ENCODE data around the gene PLA2G2C. TPM values are rescaled to one million over a fixed set of nuclear protein-coding genes. Genes with fewer than 3 reads are reported as not detected.

Gene PLA2G2C
- total and polyA plus RNA-seq, 9 donors: 0.02 TPM; not detected in 8

DNA sequence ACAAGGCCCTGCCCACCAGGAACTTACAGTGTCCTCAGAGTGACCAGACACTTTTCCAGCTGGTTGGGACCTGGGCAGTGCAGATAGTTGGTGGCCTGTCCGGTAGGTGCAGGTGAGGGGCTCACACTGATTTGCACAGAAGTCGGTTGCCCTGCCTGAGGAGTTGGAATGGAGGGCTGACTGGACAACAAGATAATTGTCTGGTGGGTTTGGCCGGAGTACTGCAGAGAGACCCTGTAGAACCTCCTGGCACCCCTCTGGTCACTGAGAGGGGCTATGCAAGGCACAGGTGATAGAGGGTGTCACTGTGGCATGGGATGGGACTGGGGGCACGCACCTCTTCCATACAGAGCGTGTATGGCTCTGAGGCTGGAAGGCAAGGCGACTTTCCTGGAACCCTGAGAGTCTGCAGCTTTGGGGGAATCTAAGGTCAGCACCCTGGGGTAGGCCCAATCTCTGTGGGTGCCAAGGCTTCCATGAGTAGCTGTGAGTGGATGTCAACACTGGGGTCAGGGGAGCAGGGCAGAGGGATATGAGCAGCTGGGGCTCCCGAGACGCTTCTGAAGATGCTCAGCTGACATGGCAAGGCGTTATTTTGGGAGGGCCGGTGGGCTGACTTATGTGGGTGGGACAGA lies 59.4 kb downstream of the PLA2G2C start:
- DNase-seq: no peak
- 93 to 97% (median 96%) methylated on average over 10 of the region's 10 CpGs for WGBS, 3 donors
- intact Hi-C loops (cut with DNase I): no loop called here

DNA sequence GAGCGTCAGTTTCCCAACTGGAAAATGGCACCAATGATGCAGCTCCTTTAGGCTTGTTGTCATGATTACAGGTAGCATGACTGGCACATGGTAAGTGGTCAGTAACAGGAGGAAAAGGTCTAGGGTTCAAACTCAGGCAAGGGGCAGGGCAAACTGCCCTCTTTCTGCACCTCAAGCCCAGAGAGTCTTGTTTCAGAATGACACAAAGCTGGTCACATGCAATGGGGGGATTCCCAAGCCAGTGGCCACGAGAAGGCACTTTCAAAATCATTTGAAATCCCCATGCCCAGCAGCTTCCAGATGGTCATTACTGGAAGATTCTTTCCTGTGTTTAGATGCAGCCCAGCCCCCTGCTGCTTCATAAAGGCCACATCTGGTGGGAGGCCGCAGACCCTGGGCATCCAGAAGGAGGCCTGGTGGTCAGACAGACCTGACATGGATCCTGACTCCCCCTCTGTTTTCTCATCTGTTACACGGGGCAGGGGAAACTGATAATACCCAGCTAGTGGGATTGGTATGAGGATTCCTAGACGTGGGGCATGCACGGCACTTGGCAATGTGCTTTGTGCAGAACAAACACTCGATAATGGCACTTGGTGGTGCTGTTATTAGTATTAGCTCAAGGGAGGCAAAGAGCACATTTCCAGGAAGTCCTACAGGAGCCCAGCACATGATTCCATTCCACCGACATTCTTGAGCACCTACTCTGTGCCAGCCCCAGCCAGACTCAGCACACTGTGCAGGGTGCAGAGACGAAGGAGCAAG lies 60.1 kb downstream of the PLA2G2C start:
- WGBS, 3 donors: 75 to 80% (median 79%) methylated on average over 9 of the region's 9 CpGs
- Histone ChIP-seq H3K27ac (no peak overlapping the region), H3K4me3 (no peak overlapping the region), H3K36me3 (no peaks in the 10 kb centered on the region), H3K4me1 (ENCODE audit: insufficient read depth) (no peaks in the 10 kb centered on the region), H3K27me3 (no peaks in the 10 kb centered on the region), H3K9me3 (no peaks in the 10 kb centered on the region)
- intact Hi-C loops (cut with DNase I): no loop called here
- TF ChIP-seq EP300 (IDR thresholded peaks at IDR 0.05) (no peak), POLR2A (IDR thresholded peaks at IDR 0.05) (no peak)
- TF ChIP-seq, protein P1, sequence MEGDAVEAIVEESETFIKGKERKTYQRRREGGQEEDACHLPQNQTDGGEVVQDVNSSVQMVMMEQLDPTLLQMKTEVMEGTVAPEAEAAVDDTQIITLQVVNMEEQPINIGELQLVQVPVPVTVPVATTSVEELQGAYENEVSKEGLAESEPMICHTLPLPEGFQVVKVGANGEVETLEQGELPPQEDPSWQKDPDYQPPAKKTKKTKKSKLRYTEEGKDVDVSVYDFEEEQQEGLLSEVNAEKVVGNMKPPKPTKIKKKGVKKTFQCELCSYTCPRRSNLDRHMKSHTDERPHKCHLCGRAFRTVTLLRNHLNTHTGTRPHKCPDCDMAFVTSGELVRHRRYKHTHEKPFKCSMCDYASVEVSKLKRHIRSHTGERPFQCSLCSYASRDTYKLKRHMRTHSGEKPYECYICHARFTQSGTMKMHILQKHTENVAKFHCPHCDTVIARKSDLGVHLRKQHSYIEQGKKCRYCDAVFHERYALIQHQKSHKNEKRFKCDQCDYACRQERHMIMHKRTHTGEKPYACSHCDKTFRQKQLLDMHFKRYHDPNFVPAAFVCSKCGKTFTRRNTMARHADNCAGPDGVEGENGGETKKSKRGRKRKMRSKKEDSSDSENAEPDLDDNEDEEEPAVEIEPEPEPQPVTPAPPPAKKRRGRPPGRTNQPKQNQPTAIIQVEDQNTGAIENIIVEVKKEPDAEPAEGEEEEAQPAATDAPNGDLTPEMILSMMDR (IDR thresholded peaks at IDR 0.05): no peak
- DNase-seq: no peak

More for the DNA sequence above, 59.4 kb downstream of the PLA2G2C start:
- H3K4me1 ChIP-seq (ENCODE audit: insufficient read depth): no peaks in the 10 kb centered on the region
- H3K27ac ChIP-seq: no peak overlapping the region
- no peaks in the 10 kb centered on the region for H3K9me3 ChIP-seq
- no peak for TF ChIP-seq POLR2A (IDR thresholded peaks at IDR 0.05)
- TF ChIP-seq, protein P1 (IDR thresholded peaks at IDR 0.05): no peak
- TF ChIP-seq EP300 (IDR thresholded peaks at IDR 0.05): no peak
- no peak overlapping the region for H3K4me3 ChIP-seq
- no peaks in the 10 kb centered on the region for H3K36me3 ChIP-seq
- H3K27me3 ChIP-seq: no peaks in the 10 kb centered on the region

DNA sequence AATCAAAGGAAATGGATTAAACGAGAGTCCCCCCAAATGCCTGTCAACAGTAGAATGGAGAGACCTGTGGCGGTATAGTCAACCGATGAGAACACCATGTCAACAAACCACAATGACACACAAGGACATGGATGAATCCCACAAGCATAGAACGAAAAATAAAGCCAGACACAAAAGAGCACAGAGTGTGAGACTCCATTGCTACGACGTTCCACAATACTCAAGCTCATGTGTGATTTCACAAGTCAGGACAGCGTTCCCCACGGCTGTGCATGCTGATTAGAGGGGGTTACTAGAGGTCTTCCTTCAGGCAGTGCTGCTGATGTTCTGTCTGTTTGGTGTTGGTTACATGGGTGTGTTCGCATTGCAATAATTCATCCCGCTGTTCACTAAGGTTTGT lies 61.2 kb downstream of the PLA2G2C start:
- H3K27ac ChIP-seq: no peak overlapping the region
- 74 to 79% (median 77%) methylated on average over 10 of the region's 10 CpGs for WGBS, 3 donors
- H3K27me3 ChIP-seq: no peaks in the 10 kb centered on the region

DNA sequence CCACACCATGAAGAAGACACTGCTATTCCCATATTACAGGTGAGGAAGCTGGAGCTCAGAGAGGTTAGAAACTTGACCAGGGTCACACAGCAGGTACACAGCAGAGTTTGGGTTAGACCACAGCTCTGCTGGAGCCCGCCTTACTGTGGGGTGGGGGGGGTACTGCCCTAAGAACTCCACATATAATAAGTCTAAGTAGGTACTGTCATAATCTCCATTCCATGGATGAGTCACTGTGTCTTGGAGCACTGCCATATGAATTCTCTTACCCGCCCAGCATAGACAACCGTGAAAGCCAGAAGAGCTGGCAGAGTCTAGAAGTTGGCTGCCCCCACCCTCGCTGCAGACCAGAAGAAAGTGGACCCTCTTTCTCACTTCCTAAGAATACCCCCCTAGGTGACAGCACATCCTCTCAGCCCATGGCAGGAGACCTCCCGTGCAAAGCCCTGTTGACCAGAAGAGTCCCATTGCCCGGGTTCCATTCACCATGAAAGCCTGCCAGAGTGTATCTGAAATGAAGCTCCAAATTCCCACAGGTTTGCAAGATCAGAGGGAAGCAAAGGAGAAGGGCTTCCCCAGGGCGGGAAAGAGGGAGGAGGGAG lies 61.8 kb downstream of the PLA2G2C start:
- intact Hi-C loops (cut with DNase I): no loop called here
- Histone ChIP-seq H3K9me3 (no peaks in the 10 kb centered on the region), H3K4me1 (ENCODE audit: insufficient read depth) (no peaks in the 10 kb centered on the region), H3K4me3 (no peak overlapping the region), H3K27me3 (no peaks in the 10 kb centered on the region), H3K36me3 (no peaks in the 10 kb centered on the region), H3K27ac (no peak overlapping the region)
- 50 to 58% (median 51%) methylated on average over 7 of the region's 7 CpGs for WGBS, 3 donors
- TF ChIP-seq, protein P1 (IDR thresholded peaks at IDR 0.05): no peak
- no peak for TF ChIP-seq EP300 (IDR thresholded peaks at IDR 0.05)
- no peak for TF ChIP-seq POLR2A (IDR thresholded peaks at IDR 0.05)
- peak in 2 of 5 donors; percentile 29 to 56 for DNase-seq

More for the DNA sequence above, 61.2 kb downstream of the PLA2G2C start:
- TF ChIP-seq POLR2A (IDR thresholded peaks at IDR 0.05) (no peak), EP300 (IDR thresholded peaks at IDR 0.05) (no peak)
- TF ChIP-seq, protein P1 (IDR thresholded peaks at IDR 0.05): no peak
- H3K36me3 ChIP-seq: no peaks in the 10 kb centered on the region
- H3K4me3 ChIP-seq: no peak overlapping the region
- no peaks in the 10 kb centered on the region for H3K9me3 ChIP-seq
- intact Hi-C loops (cut with DNase I): no loop called here
- no peak for DNase-seq
- H3K4me1 ChIP-seq (ENCODE audit: insufficient read depth): no peaks in the 10 kb centered on the region
